H1 (cell line): ENCODE results near the gene CLUH. TPM values are rescaled to one million over a fixed set of nuclear protein-coding genes. Genes with fewer than 3 reads are reported as not detected.

ENCODE experiments used
- CHD2 ChIP-seq: IDR thresholded peaks from 2 replicates; pipeline ENCODE4 v1.6.1; 2012; ENCODE audit warnings: low read length, improper control_type of control experiment
- KDM4A ChIP-seq: IDR thresholded peaks from one replicate; pipeline ENCODE4 v1.7.1; 2012; ENCODE audit warnings: low read depth, mild to moderate bottlenecking, moderate library complexity, low read length, inconsistent platforms; ENCODE audit not compliant: severe bottlenecking
- POLR2A ChIP-seq, 2 experiments: IDR thresholded peaks; 1 replicate in 1 of 2; 2 replicates in 1 of 2; pipeline ENCODE4 v1.6.1; 2011; ENCODE audit warnings: low read depth in 2 of 2, low read length in 2 of 2, mild to moderate bottlenecking in 2 of 2; ENCODE audit errors: control extremely low read depth in 1 of 2
- TBP ChIP-seq: IDR thresholded peaks from 2 replicates; pipeline ENCODE4 v1.6.1; 2011; ENCODE audit warnings: low read depth, low read length, improper control_type of control experiment
- polyA plus RNA-seq, 7 experiments: library from polyadenylated mRNA; depleted of rRNA in 3 of 7; stranded (reverse) in 5 of 7; unstranded in 2 of 7; fragments of >200 nt in 5 of 7; fragments of 200-250 nt in 2 of 7; gene quantifications; 1 replicate in 5 of 7; 2 replicates in 1 of 7; 4 replicates in 1 of 7; pipeline versions ENCODE4 v1.2.1 to v1.2.3, GENCODE V29; 2011 to 2013; ENCODE audit warnings: missing spikeins in 2 of 7, mixed read lengths in 2 of 7
- total RNA-seq: library from RNA; stranded (reverse); fragmentation: NEBNext Ultra II Directional; extraction: Animal tissue kit (Norgen Biotek cat#: 25700); gene quantifications from 2 replicates; pipeline ENCODE4 v1.2.1, GENCODE V29; 2021
- TF ChIP-seq, protein P1 (sequence below): IDR thresholded peaks from 2 replicates; pipeline ENCODE4 v1.6.1; 2011; ENCODE audit warnings: low read depth, mild to moderate bottlenecking, low read length; ENCODE audit not compliant: insufficient read depth
- TF ChIP-seq, protein P2 (sequence below): IDR thresholded peaks from 2 replicates; pipeline ENCODE4 v1.6.1; 2012; ENCODE audit warnings: inconsistent platforms

CLUH gene
- total and polyA plus RNA-seq, 2 of the 8 experiments (the other 6 are each of a cell fraction or from before 2014, with no cell fraction given): 33.6 to 98.6 TPM

DNA sequence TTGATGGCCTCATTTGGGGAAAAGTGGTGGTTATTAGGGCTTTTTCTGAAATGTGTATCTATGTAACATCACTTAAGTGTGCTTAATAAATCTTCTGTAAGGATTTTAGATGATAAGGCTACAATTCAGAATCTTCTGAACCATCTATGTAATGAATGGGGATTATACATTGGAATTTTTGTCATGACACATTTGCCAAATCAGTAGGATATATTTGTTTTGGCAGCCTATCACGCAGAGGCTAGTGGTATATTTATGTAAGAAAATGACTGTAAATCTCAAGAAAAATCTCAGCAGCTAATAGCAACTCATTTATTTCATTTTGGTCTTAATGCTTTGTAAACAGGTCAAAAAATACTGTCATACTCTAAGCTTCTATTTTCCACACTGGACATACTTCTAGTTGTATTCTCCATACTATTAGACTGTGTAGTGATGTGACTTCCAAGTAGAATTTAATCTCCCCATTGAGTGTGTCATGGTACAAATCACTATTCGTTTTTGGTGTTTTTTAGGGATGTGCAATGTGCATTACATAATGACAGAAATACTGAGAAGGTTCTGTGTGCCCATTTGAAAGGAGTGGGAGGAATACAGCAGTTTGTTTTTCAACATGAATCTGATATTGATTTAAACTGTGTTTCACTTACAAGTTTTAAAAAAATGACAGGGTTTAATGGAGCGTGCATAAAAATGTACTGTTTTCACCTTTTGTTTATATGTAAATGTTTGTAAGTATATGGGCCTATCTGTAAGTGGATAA lies 29.2 kb downstream of the CLUH start (continued):
- TF ChIP-seq POLR2A (IDR thresholded peaks at IDR 0.05; ENCODE audit: control extremely low read depth in 1 of 2, low read depth in 2 of 2, low read length in 2 of 2) (no peak), TBP (no peak), KDM4A (no peak), CHD2 (no peak)
- TF ChIP-seq, protein P1, sequence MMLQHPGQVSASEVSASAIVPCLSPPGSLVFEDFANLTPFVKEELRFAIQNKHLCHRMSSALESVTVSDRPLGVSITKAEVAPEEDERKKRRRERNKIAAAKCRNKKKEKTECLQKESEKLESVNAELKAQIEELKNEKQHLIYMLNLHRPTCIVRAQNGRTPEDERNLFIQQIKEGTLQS: no peak
- TF ChIP-seq, protein P2, sequence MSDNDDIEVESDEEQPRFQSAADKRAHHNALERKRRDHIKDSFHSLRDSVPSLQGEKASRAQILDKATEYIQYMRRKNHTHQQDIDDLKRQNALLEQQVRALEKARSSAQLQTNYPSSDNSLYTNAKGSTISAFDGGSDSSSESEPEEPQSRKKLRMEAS: no peak
- TF ChIP-seq, all 59 proteins: peak for 0
